Peyer's patch (tissue), 4 donors: ENCODE measurements around the gene NFE2L3.

Experiments used
- POLR2A ChIP-seq, 2 donors: fragments of 450-650 bp; IDR thresholded peaks; one replicate each; pipeline ENCODE4 v1.5.1; 2017; ENCODE audit warnings: antibody characterized with exemption in 2 of 2, mild to moderate bottlenecking in 2 of 2, moderate library complexity in 2 of 2
- TF ChIP-seq, protein P1 (sequence below), 6 experiments: fragments of 450-650 bp in 4 of 6; fragments of 200-600 bp in 2 of 6; sonication (generic) in 1 of 6; IDR thresholded peaks; one replicate each; pipeline ENCODE4 v1.5.1; 2017 to 2019; ENCODE audit warnings: antibody characterized with exemption in 6 of 6, mild to moderate bottlenecking in 3 of 6, moderate library complexity in 1 of 6

DNA sequence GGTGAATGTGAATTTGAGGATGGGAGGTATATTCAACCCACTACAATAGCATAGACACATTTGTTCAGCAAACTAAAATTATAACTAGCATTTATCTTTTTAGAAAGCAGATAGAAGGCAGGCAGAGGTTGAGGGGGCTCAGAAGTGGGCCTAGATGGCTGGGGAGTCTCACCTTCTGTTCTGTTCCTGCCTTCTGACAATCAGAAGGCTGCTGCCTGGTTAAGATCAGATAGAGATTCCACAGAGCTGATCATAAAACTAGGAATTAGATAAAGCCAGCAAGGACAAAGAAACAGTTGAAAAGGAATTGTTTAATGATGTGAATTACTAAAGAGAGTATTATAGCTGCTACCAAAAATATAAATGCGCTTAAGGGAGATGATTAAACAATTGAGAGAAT lies 11.6 kb upstream of the NFE2L3 start:
- no peak for TF ChIP-seq POLR2A (IDR thresholded peaks at IDR 0.05)
- TF ChIP-seq, protein P1, sequence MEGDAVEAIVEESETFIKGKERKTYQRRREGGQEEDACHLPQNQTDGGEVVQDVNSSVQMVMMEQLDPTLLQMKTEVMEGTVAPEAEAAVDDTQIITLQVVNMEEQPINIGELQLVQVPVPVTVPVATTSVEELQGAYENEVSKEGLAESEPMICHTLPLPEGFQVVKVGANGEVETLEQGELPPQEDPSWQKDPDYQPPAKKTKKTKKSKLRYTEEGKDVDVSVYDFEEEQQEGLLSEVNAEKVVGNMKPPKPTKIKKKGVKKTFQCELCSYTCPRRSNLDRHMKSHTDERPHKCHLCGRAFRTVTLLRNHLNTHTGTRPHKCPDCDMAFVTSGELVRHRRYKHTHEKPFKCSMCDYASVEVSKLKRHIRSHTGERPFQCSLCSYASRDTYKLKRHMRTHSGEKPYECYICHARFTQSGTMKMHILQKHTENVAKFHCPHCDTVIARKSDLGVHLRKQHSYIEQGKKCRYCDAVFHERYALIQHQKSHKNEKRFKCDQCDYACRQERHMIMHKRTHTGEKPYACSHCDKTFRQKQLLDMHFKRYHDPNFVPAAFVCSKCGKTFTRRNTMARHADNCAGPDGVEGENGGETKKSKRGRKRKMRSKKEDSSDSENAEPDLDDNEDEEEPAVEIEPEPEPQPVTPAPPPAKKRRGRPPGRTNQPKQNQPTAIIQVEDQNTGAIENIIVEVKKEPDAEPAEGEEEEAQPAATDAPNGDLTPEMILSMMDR (IDR thresholded peaks at IDR 0.05) = no peak
